ENCODE results near the gene ANKRD28. TPM values are rescaled to one million over a fixed set of nuclear protein-coding genes. Genes with fewer than 3 reads are reported as not detected.
"Not testable (repeated sequence)": the region's sequence is repeated elsewhere in the genome, so short reads cannot be mapped to it uniquely, and the experiment has no call there.

Gene ANKRD28
- total and polyA plus RNA-seq, 9 of the 15 experiments (the other 6 are each of a cell fraction or from before 2014, with no cell fraction given): 11.7 to 66.0 (median 36.7) TPM

DNA sequence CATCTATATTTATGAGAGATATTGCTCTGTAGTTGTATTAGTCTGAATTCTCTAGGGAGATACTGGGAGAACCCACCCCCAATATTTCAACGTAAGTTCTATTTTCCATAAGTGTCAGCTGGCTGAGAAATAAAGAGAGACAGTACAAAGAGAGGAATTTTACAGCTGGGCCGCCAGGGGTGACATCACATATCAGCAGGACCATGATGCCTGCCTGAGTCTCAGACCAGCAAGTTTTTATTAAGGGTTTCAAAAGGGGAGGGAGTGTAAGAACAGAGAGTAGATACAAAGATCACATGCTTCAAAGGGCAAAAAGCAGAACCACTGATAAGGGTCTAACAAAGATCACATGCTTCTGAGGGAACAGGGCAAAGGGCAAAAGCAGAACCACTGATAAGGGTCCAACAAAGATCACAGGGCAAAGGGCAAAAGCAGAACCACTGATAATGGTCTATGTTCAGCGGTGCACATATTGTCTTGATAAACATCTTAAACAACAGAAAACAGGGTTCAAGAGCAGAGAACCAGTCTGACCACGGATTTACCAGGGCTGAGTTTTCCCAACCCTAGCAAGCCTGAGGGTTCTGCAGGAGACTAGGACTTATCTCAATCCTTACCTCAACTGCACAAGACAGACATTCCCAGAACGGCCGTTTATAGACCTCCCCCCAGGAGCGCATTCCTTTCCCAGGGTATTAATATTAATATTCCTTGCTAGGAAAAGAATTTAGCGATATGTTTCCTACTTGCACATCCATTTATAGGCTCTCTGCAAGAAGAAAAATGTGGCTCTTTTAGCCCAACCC is 177.9 kb downstream of the ANKRD28 start:
- ATAC-seq; H3K79me2 ChIP-seq (ENCODE audit: control insufficient read depth, insufficient read depth, low read length); FAIRE-seq; H3K4me2 ChIP-seq (ENCODE audit: insufficient read depth, low read length); H3K9me3 ChIP-seq (replicated peaks; ENCODE audit: control insufficient read depth, insufficient read depth, low read depth, low read length); H3K9me1 ChIP-seq (ENCODE audit: control insufficient read depth, insufficient read depth, low read length); H2AFZ ChIP-seq (ENCODE audit: low read depth, low read length); H3K4me3 ChIP-seq; H3K9ac ChIP-seq (ENCODE audit: insufficient read depth in 1 of 2, low read depth in 2 of 2, low read length in 2 of 2); H3K27ac ChIP-seq (ENCODE audit: extremely low read depth, low read depth, low read length); POLR2A ChIA-PET; H3K4me1 ChIP-seq (replicated peaks in 1 of 2; ENCODE audit: control insufficient read depth in 2 of 2, insufficient read depth in 2 of 2, low read length in 2 of 2); H3K36me3 ChIP-seq (ENCODE audit: control insufficient read depth, insufficient read depth, low read length); DNase-seq (ENCODE audit: extremely low read depth in 1 of 4, low spot score in 3 of 4); intact Hi-C loops (cut with micrococcal nuclease); BruUV-seq (replicated peaks); CTCF ChIA-PET (ENCODE audit: low intra/inter-chr PET ratio); H4K20me1 ChIP-seq (replicated peaks; ENCODE audit: control insufficient read depth, insufficient read depth, low read length); H3K27me3 ChIP-seq (ENCODE audit: control insufficient read depth in 2 of 2, insufficient read depth in 2 of 2, low read length in 2 of 2); TF ChIP-seq NR2C2 (CRISPR knock-in tag; IDR thresholded peaks at IDR 0.05): not testable (repeated sequence)
- in situ Hi-C loops (cut with MboI): loop anchor here (10.0 kb wide), 1 partner anchor 625 kb away; no protein-coding TSS in a partner anchor
- WGBS (ENCODE audit: insufficient coverage, low coverage, missing lambda C conversion rate): 33% methylated on average over 8 of the region's 8 CpGs
- TF ChIP-seq ZNF445 (CRISPR knock-in tag; IDR thresholded peaks at IDR 0.05; ENCODE audit: low read depth) (peak; percentile 76; the same call in 1 of the 2 replicates), TRIM24 (IDR thresholded peaks at IDR 0.05) (peak in 1 of 2 experiments; percentile 55; a peak in 2 of 4 replicates), CBX3 (IDR thresholded peaks at IDR 0.05; ENCODE audit: borderline replicate concordance in 1 of 2, low read length in 2 of 2) (peak in 1 of 2 experiments; percentile 82; a peak in 1 of 3 replicates), CBX5 (IDR thresholded peaks at IDR 0.05; ENCODE audit: borderline replicate concordance, low read depth) (0 out of 2 replicates have a peak, but pooled peaks have one; percentile 63), SOX6 (IDR thresholded peaks at IDR 0.05) (peak; percentile 27; the same call in 1 of the 2 replicates), NR2C1 (IDR thresholded peaks at IDR 0.05) (peak; percentile 64), NR2C1 (tag; IDR thresholded peaks at IDR 0.05) (peak; percentile 77), TRIM28 (IDR thresholded peaks at IDR 0.05) (peak; percentile 86), NR2C2 (tag; IDR thresholded peaks at IDR 0.05) (peak; percentile 59; the same call in 1 of the 2 replicates)
- TF ChIP-seq, protein P1, sequence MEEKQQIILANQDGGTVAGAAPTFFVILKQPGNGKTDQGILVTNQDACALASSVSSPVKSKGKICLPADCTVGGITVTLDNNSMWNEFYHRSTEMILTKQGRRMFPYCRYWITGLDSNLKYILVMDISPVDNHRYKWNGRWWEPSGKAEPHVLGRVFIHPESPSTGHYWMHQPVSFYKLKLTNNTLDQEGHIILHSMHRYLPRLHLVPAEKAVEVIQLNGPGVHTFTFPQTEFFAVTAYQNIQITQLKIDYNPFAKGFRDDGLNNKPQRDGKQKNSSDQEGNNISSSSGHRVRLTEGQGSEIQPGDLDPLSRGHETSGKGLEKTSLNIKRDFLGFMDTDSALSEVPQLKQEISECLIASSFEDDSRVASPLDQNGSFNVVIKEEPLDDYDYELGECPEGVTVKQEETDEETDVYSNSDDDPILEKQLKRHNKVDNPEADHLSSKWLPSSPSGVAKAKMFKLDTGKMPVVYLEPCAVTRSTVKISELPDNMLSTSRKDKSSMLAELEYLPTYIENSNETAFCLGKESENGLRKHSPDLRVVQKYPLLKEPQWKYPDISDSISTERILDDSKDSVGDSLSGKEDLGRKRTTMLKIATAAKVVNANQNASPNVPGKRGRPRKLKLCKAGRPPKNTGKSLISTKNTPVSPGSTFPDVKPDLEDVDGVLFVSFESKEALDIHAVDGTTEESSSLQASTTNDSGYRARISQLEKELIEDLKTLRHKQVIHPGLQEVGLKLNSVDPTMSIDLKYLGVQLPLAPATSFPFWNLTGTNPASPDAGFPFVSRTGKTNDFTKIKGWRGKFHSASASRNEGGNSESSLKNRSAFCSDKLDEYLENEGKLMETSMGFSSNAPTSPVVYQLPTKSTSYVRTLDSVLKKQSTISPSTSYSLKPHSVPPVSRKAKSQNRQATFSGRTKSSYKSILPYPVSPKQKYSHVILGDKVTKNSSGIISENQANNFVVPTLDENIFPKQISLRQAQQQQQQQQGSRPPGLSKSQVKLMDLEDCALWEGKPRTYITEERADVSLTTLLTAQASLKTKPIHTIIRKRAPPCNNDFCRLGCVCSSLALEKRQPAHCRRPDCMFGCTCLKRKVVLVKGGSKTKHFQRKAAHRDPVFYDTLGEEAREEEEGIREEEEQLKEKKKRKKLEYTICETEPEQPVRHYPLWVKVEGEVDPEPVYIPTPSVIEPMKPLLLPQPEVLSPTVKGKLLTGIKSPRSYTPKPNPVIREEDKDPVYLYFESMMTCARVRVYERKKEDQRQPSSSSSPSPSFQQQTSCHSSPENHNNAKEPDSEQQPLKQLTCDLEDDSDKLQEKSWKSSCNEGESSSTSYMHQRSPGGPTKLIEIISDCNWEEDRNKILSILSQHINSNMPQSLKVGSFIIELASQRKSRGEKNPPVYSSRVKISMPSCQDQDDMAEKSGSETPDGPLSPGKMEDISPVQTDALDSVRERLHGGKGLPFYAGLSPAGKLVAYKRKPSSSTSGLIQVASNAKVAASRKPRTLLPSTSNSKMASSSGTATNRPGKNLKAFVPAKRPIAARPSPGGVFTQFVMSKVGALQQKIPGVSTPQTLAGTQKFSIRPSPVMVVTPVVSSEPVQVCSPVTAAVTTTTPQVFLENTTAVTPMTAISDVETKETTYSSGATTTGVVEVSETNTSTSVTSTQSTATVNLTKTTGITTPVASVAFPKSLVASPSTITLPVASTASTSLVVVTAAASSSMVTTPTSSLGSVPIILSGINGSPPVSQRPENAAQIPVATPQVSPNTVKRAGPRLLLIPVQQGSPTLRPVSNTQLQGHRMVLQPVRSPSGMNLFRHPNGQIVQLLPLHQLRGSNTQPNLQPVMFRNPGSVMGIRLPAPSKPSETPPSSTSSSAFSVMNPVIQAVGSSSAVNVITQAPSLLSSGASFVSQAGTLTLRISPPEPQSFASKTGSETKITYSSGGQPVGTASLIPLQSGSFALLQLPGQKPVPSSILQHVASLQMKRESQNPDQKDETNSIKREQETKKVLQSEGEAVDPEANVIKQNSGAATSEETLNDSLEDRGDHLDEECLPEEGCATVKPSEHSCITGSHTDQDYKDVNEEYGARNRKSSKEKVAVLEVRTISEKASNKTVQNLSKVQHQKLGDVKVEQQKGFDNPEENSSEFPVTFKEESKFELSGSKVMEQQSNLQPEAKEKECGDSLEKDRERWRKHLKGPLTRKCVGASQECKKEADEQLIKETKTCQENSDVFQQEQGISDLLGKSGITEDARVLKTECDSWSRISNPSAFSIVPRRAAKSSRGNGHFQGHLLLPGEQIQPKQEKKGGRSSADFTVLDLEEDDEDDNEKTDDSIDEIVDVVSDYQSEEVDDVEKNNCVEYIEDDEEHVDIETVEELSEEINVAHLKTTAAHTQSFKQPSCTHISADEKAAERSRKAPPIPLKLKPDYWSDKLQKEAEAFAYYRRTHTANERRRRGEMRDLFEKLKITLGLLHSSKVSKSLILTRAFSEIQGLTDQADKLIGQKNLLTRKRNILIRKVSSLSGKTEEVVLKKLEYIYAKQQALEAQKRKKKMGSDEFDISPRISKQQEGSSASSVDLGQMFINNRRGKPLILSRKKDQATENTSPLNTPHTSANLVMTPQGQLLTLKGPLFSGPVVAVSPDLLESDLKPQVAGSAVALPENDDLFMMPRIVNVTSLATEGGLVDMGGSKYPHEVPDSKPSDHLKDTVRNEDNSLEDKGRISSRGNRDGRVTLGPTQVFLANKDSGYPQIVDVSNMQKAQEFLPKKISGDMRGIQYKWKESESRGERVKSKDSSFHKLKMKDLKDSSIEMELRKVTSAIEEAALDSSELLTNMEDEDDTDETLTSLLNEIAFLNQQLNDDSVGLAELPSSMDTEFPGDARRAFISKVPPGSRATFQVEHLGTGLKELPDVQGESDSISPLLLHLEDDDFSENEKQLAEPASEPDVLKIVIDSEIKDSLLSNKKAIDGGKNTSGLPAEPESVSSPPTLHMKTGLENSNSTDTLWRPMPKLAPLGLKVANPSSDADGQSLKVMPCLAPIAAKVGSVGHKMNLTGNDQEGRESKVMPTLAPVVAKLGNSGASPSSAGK (IDR thresholded peaks at IDR 0.05): peak; percentile 12; the same call in 1 of the 2 replicates

All from K562 (cell line).